Choroid plexus epithelial cell (primary cell): ENCODE measurements around the gene RAB2B.

Source experiments
- DNase-seq: peaks from one replicate; pipeline ENCODE4 v3.0.0-alpha.2; 2010; ENCODE audit warnings: low read depth
- H3K4me3 ChIP-seq: 2 replicates; pipeline ENCODE4 v1.5.1; 2011; ENCODE audit warnings: low read depth, mild to moderate bottlenecking, control low read depth, low read length, moderate library complexity
- TF ChIP-seq, protein P1 (sequence below): conservative IDR thresholded peaks from 2 replicates; pipeline ENCODE4 v1.5.1; 2011; ENCODE audit warnings: low read depth, mild to moderate bottlenecking, control low read depth, inconsistent platforms, low read length, moderate library complexity

RAB2B gene

DNA sequence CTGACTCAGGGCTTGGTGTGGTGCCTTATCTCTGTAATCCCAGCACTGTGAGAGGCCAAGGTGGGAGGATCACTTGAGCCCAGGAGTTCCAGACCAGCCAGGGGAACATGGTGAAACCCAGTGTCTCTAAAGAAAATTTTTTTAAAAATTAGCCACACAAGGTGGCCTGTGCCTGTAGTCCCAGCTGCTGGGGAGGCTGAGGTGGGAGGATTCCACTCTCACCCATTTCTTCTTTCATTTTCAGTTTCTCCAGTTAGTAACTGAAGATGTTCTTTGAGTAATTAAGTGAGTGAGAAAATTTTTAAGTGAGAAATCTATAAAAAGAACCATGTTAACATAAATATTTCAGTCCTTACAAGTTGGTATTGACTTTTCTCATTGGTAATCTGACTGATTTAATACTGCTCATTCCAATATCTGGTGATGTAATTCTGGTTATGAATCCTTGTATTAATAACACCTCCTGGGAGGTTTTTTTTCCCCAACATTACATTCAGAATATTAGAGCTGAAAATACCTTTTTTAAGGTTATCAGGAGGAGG is 28.3 kb upstream of the RAB2B start:
- DNase-seq = peak; percentile 26
- no peak overlapping the region for H3K4me3 ChIP-seq
- TF ChIP-seq, protein P1, sequence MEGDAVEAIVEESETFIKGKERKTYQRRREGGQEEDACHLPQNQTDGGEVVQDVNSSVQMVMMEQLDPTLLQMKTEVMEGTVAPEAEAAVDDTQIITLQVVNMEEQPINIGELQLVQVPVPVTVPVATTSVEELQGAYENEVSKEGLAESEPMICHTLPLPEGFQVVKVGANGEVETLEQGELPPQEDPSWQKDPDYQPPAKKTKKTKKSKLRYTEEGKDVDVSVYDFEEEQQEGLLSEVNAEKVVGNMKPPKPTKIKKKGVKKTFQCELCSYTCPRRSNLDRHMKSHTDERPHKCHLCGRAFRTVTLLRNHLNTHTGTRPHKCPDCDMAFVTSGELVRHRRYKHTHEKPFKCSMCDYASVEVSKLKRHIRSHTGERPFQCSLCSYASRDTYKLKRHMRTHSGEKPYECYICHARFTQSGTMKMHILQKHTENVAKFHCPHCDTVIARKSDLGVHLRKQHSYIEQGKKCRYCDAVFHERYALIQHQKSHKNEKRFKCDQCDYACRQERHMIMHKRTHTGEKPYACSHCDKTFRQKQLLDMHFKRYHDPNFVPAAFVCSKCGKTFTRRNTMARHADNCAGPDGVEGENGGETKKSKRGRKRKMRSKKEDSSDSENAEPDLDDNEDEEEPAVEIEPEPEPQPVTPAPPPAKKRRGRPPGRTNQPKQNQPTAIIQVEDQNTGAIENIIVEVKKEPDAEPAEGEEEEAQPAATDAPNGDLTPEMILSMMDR = no peak

DNA sequence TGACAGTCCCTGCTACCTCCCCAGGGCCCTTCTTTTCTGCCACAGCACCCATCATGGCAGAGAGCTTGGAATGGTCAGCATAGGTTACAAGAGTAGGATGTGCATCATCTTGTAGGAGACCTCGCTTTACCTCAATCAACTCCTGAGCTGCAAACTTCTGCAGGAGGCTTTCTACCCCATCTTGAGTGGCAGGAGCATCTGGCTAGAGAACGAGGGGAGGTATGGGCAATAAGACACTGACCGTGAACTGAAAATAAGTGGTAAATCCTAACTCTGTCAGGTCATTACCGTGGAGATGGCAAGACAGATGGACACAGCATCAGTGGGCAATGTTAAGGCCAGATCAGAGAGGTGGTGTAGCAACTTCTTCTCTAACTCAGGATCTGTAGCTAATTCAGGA is 26.6 kb upstream of the RAB2B start:
- TF ChIP-seq, protein P1 = no peak
- DNase-seq = no peak
- no peak overlapping the region for H3K4me3 ChIP-seq

DNA sequence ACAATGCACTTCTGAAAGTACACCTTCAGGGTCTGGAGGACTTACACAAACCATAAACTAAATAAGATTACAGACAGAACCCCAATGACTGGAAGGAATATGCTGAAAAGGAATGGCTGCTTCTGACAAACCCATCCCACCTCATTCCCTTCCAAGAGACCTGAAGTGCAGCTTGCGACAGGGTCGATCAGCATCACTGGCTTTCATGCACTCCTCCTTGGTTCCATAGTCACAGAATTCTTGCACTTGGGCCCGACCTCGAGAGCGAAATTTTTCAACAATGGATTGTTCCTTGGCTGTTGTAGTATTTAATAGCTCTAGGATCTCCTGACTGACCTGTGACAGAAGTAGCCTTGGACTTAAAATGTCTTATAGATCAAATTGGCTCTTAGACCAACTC is 24.8 kb upstream of the RAB2B start:
- no peak for DNase-seq
- no peak overlapping the region for H3K4me3 ChIP-seq
- TF ChIP-seq, protein P1 = no peak

DNA sequence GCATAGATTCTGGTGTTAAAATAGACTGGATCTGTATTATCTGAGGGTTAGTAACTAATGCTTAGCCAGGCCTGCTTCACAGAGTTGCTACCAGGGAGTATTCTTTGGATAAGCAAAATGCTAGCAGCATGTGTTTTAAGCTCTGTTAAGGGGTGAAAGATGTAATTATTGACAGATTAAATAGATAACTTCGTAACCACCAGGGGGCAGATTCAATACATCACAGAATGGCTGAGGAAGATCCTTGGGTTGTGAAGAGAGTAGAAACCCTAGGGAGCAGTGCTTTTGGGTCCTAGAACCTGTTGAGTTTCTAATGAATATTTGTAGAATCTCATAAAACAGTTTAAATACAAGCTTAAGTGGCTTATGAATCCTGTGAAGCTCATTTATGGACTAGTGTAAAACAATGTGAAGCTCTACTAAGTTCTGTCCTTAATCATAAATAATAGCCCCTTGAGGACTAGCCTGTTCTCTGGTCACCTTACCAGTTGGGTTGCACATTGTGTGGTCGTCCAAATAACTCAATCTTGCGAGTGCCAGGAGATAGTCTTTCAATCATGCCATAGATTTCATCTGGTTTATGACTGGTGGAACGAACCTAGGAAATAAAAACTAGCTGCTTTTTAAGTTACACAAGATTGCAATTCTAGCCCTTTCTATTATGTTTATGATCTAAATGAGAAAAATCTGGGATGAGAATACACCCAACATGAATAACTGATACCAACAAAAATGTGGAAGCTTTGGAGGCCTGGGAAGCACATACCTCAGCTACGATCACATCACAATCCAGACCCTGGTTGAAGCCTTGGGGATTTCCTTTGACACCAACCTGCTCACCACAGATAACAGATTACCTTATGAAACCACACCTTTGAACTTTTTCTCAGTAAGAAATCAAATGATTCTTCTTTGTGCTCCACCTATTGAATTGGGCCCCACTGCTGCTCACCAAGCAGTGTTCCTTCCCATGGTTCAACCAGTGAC is 22.1 kb upstream of the RAB2B start:
- DNase-seq = peak; percentile 82
- no peak overlapping the region for H3K4me3 ChIP-seq
- TF ChIP-seq, protein P1 = peak; percentile 61

DNA sequence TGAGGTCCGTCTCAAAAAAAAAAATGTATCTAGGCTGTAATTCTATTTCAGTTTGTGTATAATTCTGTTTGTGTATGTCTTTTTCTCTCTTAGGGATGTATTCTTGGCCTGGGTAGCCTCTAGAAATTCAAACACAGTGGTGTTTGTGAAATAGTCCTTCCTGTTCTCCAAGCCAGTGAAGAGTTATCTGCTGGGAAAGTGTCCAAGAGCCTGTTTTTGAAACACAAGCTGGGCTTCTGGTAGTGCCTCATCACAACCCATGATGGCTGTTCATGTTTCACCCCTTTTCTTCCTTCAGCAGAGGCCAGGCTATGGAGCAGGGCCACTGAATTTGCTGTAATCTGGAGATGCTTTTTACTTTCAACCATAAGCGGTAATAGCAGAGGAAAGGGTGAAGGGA is 19.7 kb upstream of the RAB2B start:
- peak; percentile 91 for DNase-seq
- TF ChIP-seq, protein P1 = no peak

DNA sequence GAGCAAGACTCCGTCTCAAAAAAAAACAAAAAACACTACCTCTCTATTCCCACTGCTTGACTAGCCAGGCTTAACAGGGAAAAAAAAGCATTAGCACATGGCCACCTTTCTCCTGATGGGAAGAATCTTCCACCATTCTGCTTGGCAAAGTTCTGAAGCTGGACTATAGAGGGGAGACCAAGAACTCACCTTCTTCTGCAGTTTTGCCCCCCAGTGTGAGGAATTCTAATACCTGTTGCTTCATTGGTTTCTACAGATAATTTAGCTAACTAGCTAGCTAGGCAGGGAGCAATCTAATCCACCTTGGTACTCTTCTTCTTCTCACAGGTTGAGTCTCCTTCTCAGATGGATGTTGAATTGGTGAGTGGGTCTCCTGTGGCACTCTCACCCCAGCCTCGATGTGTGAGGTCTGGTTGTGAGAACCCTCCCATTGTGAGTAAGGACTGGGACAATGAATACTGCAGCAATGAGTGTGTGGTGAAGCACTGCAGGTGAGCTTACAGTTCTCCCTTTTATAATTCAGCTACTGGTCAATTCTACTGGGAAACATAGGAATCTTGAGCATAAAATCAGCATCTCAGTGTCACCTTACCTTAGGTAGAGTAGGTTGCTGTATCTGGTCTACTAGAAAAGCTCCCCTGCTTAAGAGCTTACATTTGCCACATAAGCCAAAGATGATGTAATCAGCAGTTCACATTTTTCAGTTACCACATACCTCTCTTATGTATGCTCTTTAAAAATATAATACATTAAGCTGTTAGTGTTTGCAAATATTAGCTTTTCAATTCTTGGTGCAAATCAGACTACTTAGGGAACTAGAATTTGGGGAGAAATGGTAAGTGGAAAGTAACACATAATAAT is 18.4 kb upstream of the RAB2B start:
- TF ChIP-seq, protein P1 = no peak
- H3K4me3 ChIP-seq = no peak overlapping the region
- DNase-seq = peak; percentile 86

More for the DNA sequence above, 19.7 kb upstream of the RAB2B start:
- H3K4me3 ChIP-seq = no peak overlapping the region
